GM19238 (cell line): ENCODE results near the gene CDRT15L2.
"Not testable (repeated sequence)": the region's sequence is repeated elsewhere in the genome, so short reads cannot be mapped to it uniquely, and the experiment has no call there.

Experiments used
- DNase-seq: peaks from one replicate; pipeline ENCODE4 v3.0.0; 2011; ENCODE audit warnings: low spot score; ENCODE audit not compliant: insufficient read length

The CDRT15L2 gene

GRCh38 chr17:20579424-20579823 is at the start of gene CDRT15L2:
TSS of gene CDRT15L2 (plus strand) at chr17:20579724. CDS start at chr17:20579744, 20 bp downstream.
- DNase-seq, result not testable (repeated sequence)

GRCh38 chr17:20530104-20530503 is 49.4 kb upstream of the CDRT15L2 start:
- DNase-seq, result not testable (repeated sequence)

- not testable (repeated sequence) for DNase-seq
Measured at GRCh38 chr17:20532544-20533090, 46.9 kb upstream of the CDRT15L2 start.

- not testable (repeated sequence) for DNase-seq
Measured at GRCh38 chr17:20533206-20533605, 46.3 kb upstream of the CDRT15L2 start.

GRCh38 chr17:20534711-20535550 is 44.6 kb upstream of the CDRT15L2 start:
- DNase-seq, result not testable (repeated sequence)

GRCh38 chr17:20540414-20540813 is 39.1 kb upstream of the CDRT15L2 start:
- DNase-seq, result not testable (repeated sequence)

- not testable (repeated sequence) for DNase-seq
Measured at GRCh38 chr17:20540865-20541264, 38.7 kb upstream of the CDRT15L2 start.

- not testable (repeated sequence) for DNase-seq
Measured at GRCh38 chr17:20541853-20542546, 37.5 kb upstream of the CDRT15L2 start.

GRCh38 chr17:20547923-20548322 is 31.6 kb upstream of the CDRT15L2 start:
- DNase-seq, result not testable (repeated sequence)

- not testable (repeated sequence) for DNase-seq
Measured at GRCh38 chr17:20552920-20553319, 26.6 kb upstream of the CDRT15L2 start.

GRCh38 chr17:20554728-20555127 is 24.8 kb upstream of the CDRT15L2 start:
- not testable (repeated sequence) for DNase-seq

- not testable (repeated sequence) for DNase-seq
Measured at GRCh38 chr17:20555135-20556010, 24.2 kb upstream of the CDRT15L2 start.

- not testable (repeated sequence) for DNase-seq
Measured at GRCh38 chr17:20558096-20558495, 21.4 kb upstream of the CDRT15L2 start.

GRCh38 chr17:20559018-20559417 is 20.5 kb upstream of the CDRT15L2 start:
- DNase-seq, result not testable (repeated sequence)

- DNase-seq, result no peak
Measured at GRCh38 chr17:20562587-20562986, 16.9 kb upstream of the CDRT15L2 start.

- DNase-seq, result not testable (repeated sequence)
Measured at GRCh38 chr17:20565245-20565644, 14.3 kb upstream of the CDRT15L2 start.

- no peak for DNase-seq
Measured at GRCh38 chr17:20565711-20566110, 13.8 kb upstream of the CDRT15L2 start.

GRCh38 chr17:20566736-20567135 is 12.8 kb upstream of the CDRT15L2 start:
- not testable (repeated sequence) for DNase-seq

- DNase-seq, result not testable (repeated sequence)
Measured at GRCh38 chr17:20567421-20567820, 12.1 kb upstream of the CDRT15L2 start.

GRCh38 chr17:20568604-20569003 is 10.9 kb upstream of the CDRT15L2 start:
- not testable (repeated sequence) for DNase-seq

- not testable (repeated sequence) for DNase-seq
Measured at GRCh38 chr17:20571653-20572052, 7.9 kb upstream of the CDRT15L2 start.
